K562 (cell line): ENCODE data around the gene RNPEPL1. TPM values are rescaled to one million over a fixed set of nuclear protein-coding genes. Genes with fewer than 3 reads are reported as not detected.

Source experiments
- ATAC-seq: fragments of 200-7000 bp; cut with Tn5 transposase; 3 replicates; pipeline ENCODE4 v1.9.1; 2020; ENCODE audit warnings: moderate library complexity
- BruUV-seq: library from RNA; stranded (reverse); fragments of 400-500 nt; replicated peaks from 2 replicates; lab custom pipeline; 2021; lab: Mats Ljungman, UMichigan
- CTCF ChIA-PET: fragments of 300-600 bp; formaldehyde crosslinking; extraction: SDS; loops from one replicate; lab custom pipeline; 2021; ENCODE audit warnings: low intra/inter-chr PET ratio; lab: Yijun Ruan, JAX
- POLR2A ChIA-PET: fragments of 300-600, 350-650 bp; sonication (Branson Sonifier 250); formaldehyde crosslinking; extraction: SDS; loops from one replicate; lab custom pipeline; 2021; ENCODE audit warnings: antibody characterized with exemption, inconsistent platforms; lab: Yijun Ruan, JAX
- DNase-seq, 4 experiments: peaks; one replicate each; pipeline versions ENCODE4 v3.0.0 to v3.0.0-alpha.2; 2011 to 2018; ENCODE audit warnings: low spot score in 3 of 4, mixed read lengths in 3 of 4; ENCODE audit errors: extremely low read depth in 1 of 4
- FAIRE-seq: peaks from 2 replicates; lab custom pipeline; 2011; peaks lifted over from hg19 to GRCh38; lab: Jason Lieb, UNC
- H2AFZ ChIP-seq: 2 replicates; pipeline ENCODE4 v1.6.0; 2011; ENCODE audit warnings: low read depth, low read length, control low read depth, inconsistent platforms
- H3K27ac ChIP-seq: fragments of 200-600 bp; 3 replicates; pipeline ENCODE4 v1.8.0; 2011; ENCODE audit warnings: low read depth, mild to moderate bottlenecking, control low read depth, inconsistent platforms, low read length, moderate library complexity, mixed read lengths; ENCODE audit errors: extremely low read depth
- H3K27me3 ChIP-seq, 2 experiments: fragments of 300-600 bp in 1 of 2; 2 replicates in 1 of 2; 3 replicates in 1 of 2; pipeline versions ENCODE4 v1.6.0 to v1.8.0; 2011; ENCODE audit warnings: inconsistent platforms in 2 of 2, low read length in 2 of 2, mild to moderate bottlenecking in 1 of 2, mixed read lengths in 1 of 2, moderate library complexity in 1 of 2; ENCODE audit not compliant: control insufficient read depth in 2 of 2, insufficient read depth in 2 of 2
- H3K36me3 ChIP-seq: fragments of 300-600 bp; 3 replicates; pipeline ENCODE4 v1.8.0; 2011; ENCODE audit warnings: mild to moderate bottlenecking, low read length, inconsistent platforms; ENCODE audit not compliant: control insufficient read depth, insufficient read depth
- H3K4me1 ChIP-seq, 2 experiments: fragments of 200-600 bp in 1 of 2; replicated peaks in 1 of 2; 2 replicates in 1 of 2; 3 replicates in 1 of 2; pipeline versions ENCODE4 v1.5.1 to v1.8.0; 2011; ENCODE audit warnings: inconsistent platforms in 2 of 2, low read length in 2 of 2, mild to moderate bottlenecking in 1 of 2, mixed read lengths in 1 of 2, moderate library complexity in 1 of 2; ENCODE audit not compliant: control insufficient read depth in 2 of 2, insufficient read depth in 2 of 2
- H3K4me2 ChIP-seq: 2 replicates; pipeline ENCODE4 v1.6.1; 2011; ENCODE audit warnings: low read length, control low read depth, inconsistent platforms, mixed read lengths; ENCODE audit not compliant: insufficient read depth
- H3K4me3 ChIP-seq: fragments of 200-600 bp; sonication (generic), shearing (Covaris generic); 2 replicates; pipeline ENCODE4 v1.5.1; 2016; ENCODE audit warnings: control low read depth, inconsistent platforms
- H3K79me2 ChIP-seq: fragments of 200-600 bp; 3 replicates; pipeline ENCODE4 v1.8.0; 2011; ENCODE audit warnings: low read length, inconsistent platforms; ENCODE audit not compliant: control insufficient read depth, insufficient read depth
- H3K9ac ChIP-seq, 2 experiments: 2 replicates each; pipeline versions ENCODE4 v1.6.0 to v1.6.1; 2011; ENCODE audit warnings: low read depth in 2 of 2, low read length in 2 of 2, control low read depth in 1 of 2, inconsistent platforms in 1 of 2, mild to moderate bottlenecking in 1 of 2, mixed read lengths in 1 of 2; ENCODE audit not compliant: insufficient read depth in 1 of 2
- H3K9me1 ChIP-seq: one replicate; pipeline ENCODE4 v1.6.0; 2011; ENCODE audit warnings: inconsistent platforms, mild to moderate bottlenecking, low read length, moderate library complexity; ENCODE audit not compliant: control insufficient read depth, insufficient read depth
- H3K9me3 ChIP-seq: replicated peaks from 2 replicates; pipeline ENCODE4 v1.5.1; 2011; ENCODE audit warnings: low read depth, low read length, inconsistent platforms; ENCODE audit not compliant: control insufficient read depth, insufficient read depth
- H4K20me1 ChIP-seq: replicated peaks from 2 replicates; pipeline ENCODE4 v1.6.1; 2011; ENCODE audit warnings: low read length, inconsistent platforms, mixed read lengths; ENCODE audit not compliant: control insufficient read depth, insufficient read depth
- ATF4 ChIP-seq: fragments of 450-650 bp; formaldehyde crosslinking; IDR thresholded peaks from 2 replicates; pipeline ENCODE4 v1.4.0; 2022; ENCODE audit warnings: mild to moderate bottlenecking, moderate library complexity
- BRD4 ChIP-seq: fragments of 200-600 bp; sonication (generic); IDR thresholded peaks from 2 replicates; pipeline ENCODE4 v1.6.1; 2017; ENCODE audit warnings: inconsistent platforms
- BRD9 ChIP-seq: fragments of 450-650 bp; IDR thresholded peaks from 2 replicates; pipeline ENCODE4 v1.6.1; 2018; ENCODE audit warnings: low read depth; ENCODE audit not compliant: partially characterized antibody
- PCBP2 ChIP-seq: fragments of 200-400 bp; formaldehyde crosslinking; IDR thresholded peaks from 2 replicates; pipeline ENCODE4 v1.6.1; 2018; ENCODE audit warnings: low read length, low read depth, mild to moderate bottlenecking, moderate library complexity; ENCODE audit not compliant: poor library complexity, severe bottlenecking
- PHB ChIP-seq: fragments of 250-450 bp; sonication (Bioruptor Pico); IDR thresholded peaks from 2 replicates; pipeline ENCODE4 v1.5.0; 2021
- PHF21A ChIP-seq: fragments of 450-650 bp; IDR thresholded peaks from 2 replicates; pipeline ENCODE4 v1.6.1; 2017; ENCODE audit warnings: low read depth, borderline replicate concordance
- RBM15 ChIP-seq: fragments of 200-400 bp; formaldehyde crosslinking; IDR thresholded peaks from 2 replicates; pipeline ENCODE4 v1.6.1; 2018; ENCODE audit warnings: mild to moderate bottlenecking, low read length, moderate library complexity; ENCODE audit not compliant: insufficient read depth
- TRIM24 ChIP-seq, 2 experiments: fragments of 450-650 bp; IDR thresholded peaks; 2 replicates each; pipeline ENCODE4 v1.6.1; 2016
- ZEB2 ChIP-seq: fragments of 450-650 bp; IDR thresholded peaks from 2 replicates; pipeline ENCODE4 v1.6.1; 2016
- ZNF384 ChIP-seq: IDR thresholded peaks from 2 replicates; pipeline ENCODE4 v1.6.1; 2012; ENCODE audit warnings: low read depth, low read length, improper control_type of control experiment
- ZNF507 ChIP-seq: conservative IDR thresholded peaks from 2 replicates; pipeline ENCODE4 v1.6.1; 2017; ENCODE audit warnings: missing genetic modification characterization, missing compliant biosample characterization
- ZNF778 ChIP-seq: fragments of 450-650 bp; formaldehyde crosslinking; IDR thresholded peaks from 2 replicates; pipeline ENCODE4 v1.4.0; 2020; ENCODE audit warnings: mild to moderate bottlenecking, moderate library complexity
- WGBS: fragments of 100-300 bp; shearing (Covaris generic); methylation state at CpG from one replicate; pipeline ENCODE4 v1.1.6; 2016; ENCODE audit warnings: low coverage, mixed read lengths; ENCODE audit not compliant: insufficient coverage; ENCODE audit errors: missing lambda C conversion rate; 5-methylcytosine and 5-hydroxymethylcytosine counted together
- in situ Hi-C: fragments of 300-500 bp; cut with MboI; formaldehyde crosslinking; loops from 4 replicates; pipeline ENCODE4 v1.15.0; 2018; ENCODE audit warnings: inconsistent platforms, mixed read lengths
- intact Hi-C: fragments of 100-400 bp; cut with micrococcal nuclease; formaldehyde crosslinking; loops from 2 replicates; pipeline ENCODE4 v1.14.2; 2022
- polyA plus RNA-seq, 8 experiments: library from polyadenylated mRNA; depleted of rRNA in 4 of 8; stranded (reverse) in 5 of 8; unstranded in 3 of 8; fragments of >200 nt; fragmentation: Nextera tagmentation in 2 of 8; fragmentation: Illumina TruSeq in 1 of 8; extraction: Ambion mirVana in 2 of 8; extraction: Trizol in 1 of 8; gene quantifications; 2 replicates each; pipeline versions ENCODE4 v1.2.1 to v1.2.3, GENCODE V29; 2011 to 2014; ENCODE audit warnings: inconsistent platforms in 1 of 8, missing spikeins in 1 of 8
- total RNA-seq, 7 experiments: library from RNA; depleted of rRNA in 6 of 7; stranded (reverse); fragments of >200 nt in 6 of 7; fragmentation: Illumina TruSeq in 2 of 7; extraction: Trizol in 2 of 7; gene quantifications; 2 replicates each; pipeline versions ENCODE4 v1.2.1 to v1.2.3, GENCODE V29; 2011 to 2021; ENCODE audit warnings: low replicate concordance in 1 of 7
- TF ChIP-seq, protein P1 (sequence below): fragments of 200-800 bp; sonication (Bioruptor generic); IDR thresholded peaks from 2 replicates; pipeline ENCODE4 v1.6.1; 2017; ENCODE audit warnings: missing genetic modification characterization, missing compliant biosample characterization
- TF ChIP-seq, protein P2 (sequence below): sonication (generic); formaldehyde crosslinking; IDR thresholded peaks from 2 replicates; pipeline ENCODE4 v1.8.0; 2023; ENCODE audit warnings: mild to moderate bottlenecking, missing genetic modification reagents

Gene RNPEPL1
- total and polyA plus RNA-seq, 9 of the 15 experiments (the other 6 are each of a cell fraction or from before 2014, with no cell fraction given): 0.07 to 38.7 (median 5.6) TPM

DNA sequence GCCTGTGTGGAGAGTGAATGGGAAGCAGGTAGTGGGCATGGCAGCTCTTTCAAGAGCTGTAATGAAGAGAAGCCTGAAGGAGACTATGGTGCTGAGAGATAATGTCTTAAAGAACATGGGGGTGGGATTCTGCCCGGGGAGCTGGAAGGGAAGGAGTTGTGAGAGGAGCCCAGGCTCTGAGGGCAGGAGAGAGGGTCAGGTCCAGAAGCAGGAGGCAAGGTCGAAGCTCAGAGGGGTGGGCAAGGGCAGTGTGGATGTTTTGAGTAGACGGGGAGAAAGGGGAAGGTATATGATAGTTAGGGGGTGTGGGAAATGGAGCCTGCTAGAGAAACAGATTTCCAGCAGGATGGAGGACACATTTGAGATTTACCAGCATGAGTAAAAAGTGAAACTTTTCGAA is 20.4 kb downstream of the RNPEPL1 start:
- TF ChIP-seq TRIM24 (IDR thresholded peaks at IDR 0.05) (no peak), BRD4 (no peak), RBM15 (no peak)
- TF ChIP-seq, all 486 proteins: peak for 0
- intact Hi-C loops (no loop called here), in situ Hi-C loops (no loop called here)
- FAIRE-seq (no peak), DNase-seq (no peak), ATAC-seq (no peak)
- POLR2A ChIA-PET: interaction anchor here (0.6 to 1.4 kb wide), 2 partner anchors 9 to 92 kb away, joined by 3 to 4 read pairs; no protein-coding TSS in a partner anchor
- Histone ChIP-seq H3K4me1 (peaks cover 17 to 51% of the 10 kb centered on the region in 2 experiments), H3K9me1 (no peaks in the 10 kb centered on the region), H2AFZ (no peak overlapping the region), H3K79me2 (peaks cover 40% of the 10 kb centered on the region), H3K9ac (peak overlapping the region in 1 of 2 experiments; percentile 60; a peak in 1 of 4 replicates), H3K27ac (no peak overlapping the region), H3K9me3 (no peaks in the 10 kb centered on the region), H4K20me1 (no peaks in the 10 kb centered on the region; the same call in 1 of the 2 replicates), H3K36me3 (peaks cover 28% of the 10 kb centered on the region; the same call in 2 of the 3 replicates), H3K27me3 (no peaks in the 10 kb centered on the region), H3K4me2 (no peak overlapping the region; the same call in 1 of the 2 replicates), H3K4me3 (no peak overlapping the region)
- 24% methylated on average over 3 of the region's 4 CpGs for WGBS
- BruUV-seq: no TSS peak
- CTCF ChIA-PET: no interaction called here

- Histone ChIP-seq H3K4me1 (peaks cover 12 to 47% of the 10 kb centered on the region in 2 experiments), H3K4me2 (no peak overlapping the region), H3K9me1 (no peaks in the 10 kb centered on the region), H3K36me3 (peaks cover 28% of the 10 kb centered on the region; the same call in 2 of the 3 replicates), H4K20me1 (no peaks in the 10 kb centered on the region; the same call in 1 of the 2 replicates), H3K4me3 (no peak overlapping the region), H3K9me3 (no peaks in the 10 kb centered on the region), H3K27me3 (no peaks in the 10 kb centered on the region), H3K27ac (no peak overlapping the region), H3K79me2 (peaks cover 37% of the 10 kb centered on the region), H3K9ac (no peak overlapping the region), H2AFZ (no peak overlapping the region)
- intact Hi-C loops: no loop called here
- no peak for FAIRE-seq
- BruUV-seq: no TSS peak
- ChIA-PET CTCF (no interaction called here), POLR2A (no interaction called here)
- 58% methylated on average over 4 of the region's 14 CpGs for WGBS
- in situ Hi-C loops: no loop called here
- no peak for ATAC-seq
- no peak for DNase-seq
- TF ChIP-seq PCBP2 (no peak), ATF4 (CRISPR knock-in tag) (no peak), ZNF507 (tag) (no peak), ZNF384 (no peak), PHF21A (no peak), BRD9 (no peak), PHB (CRISPR knock-in tag) (no peak), ZEB2 (no peak), ZNF778 (no peak)
- TF ChIP-seq, protein P1, sequence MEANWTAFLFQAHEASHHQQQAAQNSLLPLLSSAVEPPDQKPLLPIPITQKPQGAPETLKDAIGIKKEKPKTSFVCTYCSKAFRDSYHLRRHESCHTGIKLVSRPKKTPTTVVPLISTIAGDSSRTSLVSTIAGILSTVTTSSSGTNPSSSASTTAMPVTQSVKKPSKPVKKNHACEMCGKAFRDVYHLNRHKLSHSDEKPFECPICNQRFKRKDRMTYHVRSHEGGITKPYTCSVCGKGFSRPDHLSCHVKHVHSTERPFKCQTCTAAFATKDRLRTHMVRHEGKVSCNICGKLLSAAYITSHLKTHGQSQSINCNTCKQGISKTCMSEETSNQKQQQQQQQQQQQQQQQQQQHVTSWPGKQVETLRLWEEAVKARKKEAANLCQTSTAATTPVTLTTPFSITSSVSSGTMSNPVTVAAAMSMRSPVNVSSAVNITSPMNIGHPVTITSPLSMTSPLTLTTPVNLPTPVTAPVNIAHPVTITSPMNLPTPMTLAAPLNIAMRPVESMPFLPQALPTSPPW (CRISPR knock-in tag): no peak
- TF ChIP-seq, protein P2, sequence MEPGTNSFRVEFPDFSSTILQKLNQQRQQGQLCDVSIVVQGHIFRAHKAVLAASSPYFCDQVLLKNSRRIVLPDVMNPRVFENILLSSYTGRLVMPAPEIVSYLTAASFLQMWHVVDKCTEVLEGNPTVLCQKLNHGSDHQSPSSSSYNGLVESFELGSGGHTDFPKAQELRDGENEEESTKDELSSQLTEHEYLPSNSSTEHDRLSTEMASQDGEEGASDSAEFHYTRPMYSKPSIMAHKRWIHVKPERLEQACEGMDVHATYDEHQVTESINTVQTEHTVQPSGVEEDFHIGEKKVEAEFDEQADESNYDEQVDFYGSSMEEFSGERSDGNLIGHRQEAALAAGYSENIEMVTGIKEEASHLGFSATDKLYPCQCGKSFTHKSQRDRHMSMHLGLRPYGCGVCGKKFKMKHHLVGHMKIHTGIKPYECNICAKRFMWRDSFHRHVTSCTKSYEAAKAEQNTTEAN (CRISPR knock-in tag): no peak
These were observed 21.1 kb downstream of the RNPEPL1 start for GRCh38 chr2:240589375-240589774.
